GM18951 (cell line): ENCODE data around the gene GALNTL6.

Experiments
- POLR2A ChIP-seq: IDR thresholded peaks from 4 replicates; pipeline ENCODE4 v1.6.1; 2011; ENCODE audit warnings: mild to moderate bottlenecking; ENCODE audit not compliant: insufficient read length, insufficient read depth; ENCODE audit errors: extremely low read depth
- in situ Hi-C: fragments of 300-500 bp; cut with MboI; formaldehyde crosslinking; loops from one replicate; pipeline ENCODE4 v1.12.0; 2022; ENCODE audit warnings: low sequenced_read_pairs, mixed read lengths, inconsistent platforms; ENCODE audit not compliant: unreplicated experiment

GALNTL6 gene

DNA sequence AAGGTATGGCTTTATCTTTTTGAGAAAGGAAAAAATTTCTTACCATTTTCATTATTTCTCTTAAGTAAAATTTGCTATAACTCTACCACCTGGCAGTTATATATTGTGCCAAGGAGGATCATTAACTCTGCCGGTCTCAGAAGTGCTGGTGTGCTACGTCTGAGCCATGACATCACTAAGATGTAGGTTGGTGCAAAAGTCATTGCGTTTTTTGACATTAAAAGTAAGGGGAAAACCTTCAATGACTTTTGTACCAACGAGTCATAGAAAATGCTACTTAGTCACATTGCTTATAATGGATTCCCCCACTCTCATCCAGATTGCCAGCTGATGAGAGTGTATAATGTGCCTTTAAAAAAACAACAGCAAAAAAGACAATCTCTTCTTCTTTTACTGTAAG is 786.4 kb downstream of the GALNTL6 start:
- in situ Hi-C loops: no loop called here
- no peak for TF ChIP-seq POLR2A

DNA sequence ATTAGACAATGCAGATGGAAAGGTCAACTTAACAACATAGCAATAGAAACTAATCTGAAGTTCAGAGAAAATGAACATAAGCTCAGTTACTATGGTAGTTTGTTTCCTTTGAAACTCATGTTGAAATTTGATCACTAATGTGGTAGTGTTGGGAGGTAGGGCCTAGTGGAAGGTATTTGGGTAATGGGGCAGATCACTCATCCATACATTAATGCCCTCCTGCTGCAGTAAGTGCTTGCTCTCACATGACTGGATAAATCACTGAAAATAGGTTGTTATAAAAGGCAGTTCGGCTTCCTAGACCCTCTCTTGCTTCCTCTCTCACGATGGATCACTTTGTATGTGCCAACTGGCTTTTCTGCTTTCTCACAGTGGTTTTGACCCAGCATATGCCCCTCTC is 788.0 kb downstream of the GALNTL6 start:
- no peak for TF ChIP-seq POLR2A
- in situ Hi-C loops: no loop called here

DNA sequence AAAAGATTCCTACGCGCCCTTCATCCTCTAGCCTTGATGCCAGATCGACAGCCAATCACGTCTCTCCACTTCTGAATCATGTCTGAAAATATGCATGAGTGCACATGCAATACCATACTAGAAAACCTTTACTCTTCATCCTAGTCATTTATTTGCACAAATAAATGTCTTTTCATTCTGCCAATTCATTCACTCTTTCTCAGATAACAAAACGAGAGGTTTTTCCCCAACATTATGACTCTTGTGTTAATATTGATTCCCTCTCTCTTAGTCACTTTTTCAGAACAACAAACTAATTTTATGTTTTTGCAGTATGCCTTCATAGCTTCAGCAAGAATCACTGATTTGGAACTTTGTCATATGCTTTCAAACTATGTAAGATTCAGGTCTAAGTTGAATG is 806.0 kb downstream of the GALNTL6 start:
- no peak for TF ChIP-seq POLR2A
- in situ Hi-C loops: no loop called here

DNA sequence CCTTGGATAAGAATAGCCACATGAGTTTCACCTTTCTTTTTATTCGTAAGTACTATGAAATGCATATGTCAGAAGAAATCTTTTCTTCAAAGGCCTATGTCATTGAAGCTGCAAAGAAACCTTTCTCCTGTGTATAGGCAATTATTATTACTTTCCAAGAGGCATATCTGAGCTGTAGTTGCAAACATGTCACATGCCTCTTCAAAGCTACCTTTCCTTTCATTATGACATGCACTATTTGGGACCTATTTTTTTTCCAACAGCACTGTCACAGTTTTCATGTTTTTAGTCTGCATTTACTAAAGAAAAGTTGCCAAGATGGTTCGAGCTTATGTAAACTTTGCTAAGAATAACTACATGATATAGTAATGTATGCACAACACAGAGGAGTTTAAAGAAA is 806.6 kb downstream of the GALNTL6 start:
- in situ Hi-C loops: no loop called here
- TF ChIP-seq POLR2A: no peak

DNA sequence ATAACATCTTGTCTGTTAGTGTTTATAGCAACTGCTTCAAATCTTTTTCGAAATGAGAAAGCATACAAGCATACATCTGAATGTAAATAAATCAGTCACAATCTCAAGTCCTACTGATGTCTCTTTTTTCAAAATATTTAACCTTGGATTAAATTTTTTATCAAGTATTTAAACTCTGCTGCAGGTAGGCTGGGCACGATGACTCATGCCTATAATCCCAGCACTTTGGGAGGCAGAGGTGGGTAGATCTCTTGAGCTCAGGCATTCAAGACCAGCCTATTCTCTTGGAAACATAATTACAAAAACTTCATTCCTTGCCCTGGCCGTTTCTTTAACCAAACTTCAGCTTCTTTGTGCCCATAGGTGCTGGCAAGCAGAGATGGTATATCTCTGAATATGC is 815.1 kb downstream of the GALNTL6 start:
- in situ Hi-C loops: no loop called here
- no peak for TF ChIP-seq POLR2A

DNA sequence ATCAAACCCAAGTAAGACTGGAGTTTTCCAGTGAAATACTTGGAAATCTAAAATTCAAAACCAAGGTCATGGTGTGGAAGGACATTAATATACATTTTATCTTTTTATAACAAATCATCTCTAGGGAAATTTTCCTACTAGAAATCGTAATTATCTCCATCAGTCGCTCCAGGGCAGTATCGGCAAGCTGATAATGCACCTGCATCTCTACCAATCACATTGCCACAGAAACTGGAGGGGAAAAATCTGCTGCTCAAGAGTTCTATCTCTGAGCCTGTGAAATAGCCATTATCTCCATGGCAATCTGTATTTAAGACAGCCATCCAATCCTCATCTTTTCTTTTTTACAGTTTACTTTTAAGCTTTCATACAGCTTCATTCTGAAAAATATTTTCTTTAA is 817.1 kb downstream of the GALNTL6 start:
- TF ChIP-seq POLR2A: no peak
- in situ Hi-C loops: no loop called here

DNA sequence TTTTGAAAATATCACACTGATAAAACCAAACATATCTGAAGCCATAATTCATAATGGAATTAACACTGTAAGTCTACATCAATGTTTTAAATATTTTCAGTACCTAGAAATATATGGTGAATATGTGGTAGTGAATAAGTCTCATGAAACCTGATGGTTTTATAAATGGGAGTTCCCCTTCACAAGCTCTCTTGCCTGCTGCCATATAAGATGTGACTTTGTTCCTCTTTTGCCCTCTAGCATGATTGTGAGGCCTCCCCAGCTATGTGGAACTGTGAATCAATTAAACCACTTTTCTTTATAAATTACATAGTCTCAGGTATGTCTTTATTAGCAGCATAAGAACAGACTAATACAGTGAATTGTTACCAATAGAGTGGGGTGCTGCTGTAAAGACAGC is 818.6 kb downstream of the GALNTL6 start:
- in situ Hi-C loops: no loop called here
- TF ChIP-seq POLR2A: no peak

DNA sequence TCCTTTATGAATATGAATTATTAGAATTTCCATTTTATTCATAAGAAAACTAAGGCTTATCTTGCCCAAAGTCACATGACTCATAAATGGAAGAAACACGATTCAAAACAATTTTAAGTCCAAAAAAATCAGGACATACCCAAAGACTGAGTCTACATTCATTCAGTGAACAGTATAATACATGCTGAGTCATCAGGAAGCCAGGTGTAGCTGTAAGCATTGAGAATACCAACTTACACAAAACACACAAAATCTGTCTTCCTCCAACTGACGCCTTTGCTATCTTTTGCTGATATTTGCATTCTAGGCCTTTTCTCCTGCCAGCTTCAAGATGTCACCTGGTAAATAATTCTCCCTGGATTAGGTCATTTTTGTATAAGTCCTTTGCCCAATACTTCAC is 835.3 kb downstream of the GALNTL6 start:
- in situ Hi-C loops: no loop called here
- no peak for TF ChIP-seq POLR2A

DNA sequence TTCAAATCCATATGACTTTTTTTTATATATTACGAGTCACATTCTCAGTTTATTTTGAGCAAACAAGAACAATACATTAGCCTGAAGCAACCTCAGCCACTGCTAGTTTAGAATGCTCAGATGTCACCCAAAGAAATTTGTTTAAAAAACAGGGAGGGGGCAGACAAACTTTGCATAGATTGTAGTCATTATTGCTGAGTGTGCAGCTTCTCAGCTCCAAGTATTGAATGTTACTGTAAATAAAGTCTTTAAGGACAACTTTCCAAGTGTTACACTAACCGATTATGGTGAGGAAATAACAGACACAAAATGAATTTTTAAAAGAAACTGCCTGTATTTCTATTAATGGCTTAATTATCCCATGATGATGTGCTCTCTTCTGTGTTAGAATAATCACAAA is 835.9 kb downstream of the GALNTL6 start:
- in situ Hi-C loops: no loop called here
- no peak for TF ChIP-seq POLR2A

DNA sequence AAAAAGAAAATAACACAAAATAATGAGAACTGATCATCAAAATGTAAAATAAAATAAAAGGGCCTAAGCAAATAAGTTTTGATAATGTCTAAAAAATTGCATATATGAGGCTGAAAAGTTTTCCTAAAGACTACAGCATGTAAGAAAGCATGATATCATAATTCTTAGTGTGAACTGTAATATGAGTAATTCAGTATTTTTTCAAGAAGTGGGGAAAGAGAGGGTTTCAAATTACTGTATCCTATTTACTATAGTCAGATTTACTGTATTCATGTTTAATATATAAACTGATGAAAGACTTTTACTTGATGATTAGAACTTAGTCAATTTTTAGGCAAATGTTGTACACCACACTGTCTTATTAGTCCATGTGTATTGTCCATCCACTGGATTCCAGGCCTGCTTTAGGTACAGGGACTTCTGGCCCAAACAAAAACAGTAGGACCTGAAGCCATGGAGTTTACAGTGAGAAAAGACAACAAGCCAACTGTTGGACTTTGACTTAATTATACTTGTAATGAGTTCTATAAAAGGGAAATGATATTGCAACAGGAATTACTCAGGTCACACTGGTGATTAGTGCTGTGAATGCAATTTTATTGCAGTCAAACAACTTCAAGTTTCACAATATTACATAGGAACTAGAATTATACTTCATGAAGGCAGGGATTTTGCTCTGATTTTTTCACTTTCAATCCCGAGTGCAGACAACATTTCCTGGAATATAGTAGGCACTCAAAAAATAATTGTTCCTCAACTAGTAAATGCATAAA is 837.7 kb downstream of the GALNTL6 start:
- in situ Hi-C loops: no loop called here
- no peak for TF ChIP-seq POLR2A

DNA sequence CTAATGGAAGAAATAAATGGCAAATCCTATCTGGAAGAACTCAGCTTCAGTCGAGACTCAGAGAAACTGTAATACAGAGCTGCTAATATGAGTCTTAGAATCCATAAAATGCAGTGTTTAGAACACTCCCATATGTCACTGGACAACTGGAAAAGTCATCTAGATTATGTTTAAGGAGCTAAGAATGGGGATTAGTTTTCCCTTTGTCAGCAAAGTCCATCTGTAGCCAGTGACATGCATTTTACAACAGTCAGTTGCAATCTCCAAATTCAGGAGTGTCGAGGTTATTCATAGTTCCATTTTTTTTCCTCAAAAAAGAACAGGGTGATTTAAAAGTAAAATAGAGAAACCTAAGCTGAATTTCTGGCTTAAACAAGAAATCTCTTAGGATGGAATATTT is 838.8 kb downstream of the GALNTL6 start:
- TF ChIP-seq POLR2A: no peak

DNA sequence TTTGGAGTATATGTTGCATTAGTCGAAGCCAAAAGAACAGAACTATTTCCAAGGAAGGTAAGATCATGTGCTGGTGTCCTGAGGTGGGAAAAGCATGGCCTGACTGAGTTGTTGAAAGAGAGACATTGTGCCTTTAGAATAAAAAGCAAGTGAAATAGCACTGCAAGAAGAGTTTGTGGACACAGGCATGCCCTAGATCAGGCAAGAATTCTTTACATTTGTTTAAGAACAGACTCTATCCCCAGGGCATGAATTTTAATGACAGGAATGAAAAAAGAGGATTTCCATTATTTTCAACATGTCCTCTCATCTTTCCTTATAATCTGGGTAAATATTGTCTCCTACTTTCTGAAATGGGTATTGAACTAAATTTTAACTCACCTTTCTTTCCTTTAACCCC is 839.2 kb downstream of the GALNTL6 start:
- TF ChIP-seq POLR2A: no peak
- in situ Hi-C loops: no loop called here

More for the DNA sequence above, 838.8 kb downstream of the GALNTL6 start:
- in situ Hi-C loops: no loop called here

DNA sequence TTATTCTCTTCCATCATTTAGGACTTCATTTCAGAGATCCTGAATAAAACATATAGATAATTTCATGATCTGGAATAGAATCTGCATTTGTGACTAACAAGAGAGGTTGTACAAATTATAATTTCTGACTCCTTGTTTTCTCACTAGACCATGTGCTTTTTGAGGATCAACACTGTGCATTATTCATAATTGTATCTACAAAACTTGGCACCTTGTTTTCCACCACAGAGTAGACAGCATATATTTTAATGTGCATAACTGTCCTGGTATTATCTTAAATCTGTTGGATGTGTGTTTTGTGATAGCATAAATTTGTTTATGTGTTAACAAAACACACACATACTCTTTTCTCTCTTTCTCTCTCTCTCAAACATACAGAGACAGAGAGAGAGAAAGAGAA is 840.5 kb downstream of the GALNTL6 start:
- in situ Hi-C loops: no loop called here
- no peak for TF ChIP-seq POLR2A

DNA sequence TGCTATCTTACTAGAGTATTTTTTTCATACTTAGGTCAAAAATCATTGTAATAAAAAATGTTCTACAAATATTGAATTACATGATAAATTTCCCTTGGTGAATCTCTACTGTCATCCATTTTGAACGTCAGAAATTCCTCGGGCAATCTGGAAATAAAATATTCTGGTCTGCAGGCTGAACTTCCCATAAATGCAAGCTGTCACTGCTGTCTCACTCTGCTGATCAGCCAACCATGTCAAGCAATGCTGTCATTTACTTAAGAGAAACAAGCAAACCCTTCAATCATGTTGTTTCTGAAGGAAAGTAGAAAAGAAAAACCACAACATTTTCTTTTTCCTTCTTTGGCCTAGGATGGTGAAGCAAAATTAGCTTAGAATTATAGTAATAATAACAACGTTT is 841.3 kb downstream of the GALNTL6 start:
- in situ Hi-C loops: no loop called here
- TF ChIP-seq POLR2A: no peak

DNA sequence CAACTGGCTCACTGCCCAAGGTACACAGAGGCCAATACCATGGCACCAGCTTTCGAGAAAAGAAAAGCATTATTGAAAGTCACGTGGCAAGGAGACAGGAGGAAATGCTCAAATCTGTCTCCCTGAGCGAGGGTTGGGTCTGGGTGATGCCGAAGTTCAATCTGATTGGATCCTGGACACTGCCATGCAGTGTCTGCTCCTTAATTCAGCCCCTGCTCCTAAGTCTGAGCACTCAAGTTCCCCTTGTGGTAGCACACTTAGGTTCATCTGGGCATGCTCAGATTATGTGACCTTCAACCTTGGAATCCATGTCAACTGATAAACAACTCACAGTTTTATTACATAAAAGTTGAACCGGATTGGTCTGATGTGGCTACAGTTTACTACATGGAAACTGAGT is 842.9 kb downstream of the GALNTL6 start:
- no peak for TF ChIP-seq POLR2A
- in situ Hi-C loops: no loop called here

DNA sequence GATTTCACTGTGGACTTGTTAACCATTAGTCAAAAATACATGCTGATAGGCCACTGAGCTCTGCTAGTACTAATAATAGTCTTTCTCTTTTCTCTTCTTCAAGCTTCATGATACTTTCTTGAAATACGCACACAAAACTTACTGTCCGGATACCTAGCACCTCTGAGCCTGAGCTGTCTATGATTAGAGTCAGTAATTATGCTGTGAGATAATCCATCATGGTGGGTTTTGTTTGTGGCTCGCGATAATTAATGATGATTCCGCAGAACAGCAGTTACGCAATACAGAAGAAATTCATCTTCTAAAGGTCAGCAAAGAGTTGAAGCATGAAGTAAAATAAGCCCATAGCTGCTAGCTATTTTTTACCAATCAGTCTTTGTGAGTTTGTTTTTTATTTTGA is 843.9 kb downstream of the GALNTL6 start:
- TF ChIP-seq POLR2A: no peak
- in situ Hi-C loops: no loop called here
